Neural crest cell (in vitro differentiated cells): ENCODE measurements around the gene NHLRC4. TPM values are rescaled to one million over a fixed set of nuclear protein-coding genes. Genes with fewer than 3 reads are reported as not detected.
A peak's percentile ranks its signal among the peaks of the same experiment; 100 is the strongest.

Source experiments
- DNase-seq: peaks from one replicate; pipeline ENCODE4 v3.0.0; 2021; ENCODE audit warnings: low read depth, mixed read lengths, low spot score
- H3K27ac Mint-ChIP-seq: one replicate; pipeline ENCODE4 v1.8.0; 2021; ENCODE audit warnings: mild to moderate bottlenecking, mixed read lengths; ENCODE audit not compliant: unreplicated experiment
- H3K27me3 Mint-ChIP-seq: 2 replicates; pipeline ENCODE4 v1.8.0; 2021; ENCODE audit warnings: low read depth, mild to moderate bottlenecking, mixed read lengths
- H3K36me3 Mint-ChIP-seq: 2 replicates; pipeline ENCODE4 v1.8.0; 2021; ENCODE audit warnings: low read depth, mild to moderate bottlenecking, mixed read lengths
- H3K4me1 Mint-ChIP-seq: 2 replicates; pipeline ENCODE4 v1.8.0; 2021; ENCODE audit warnings: mixed read lengths
- H3K4me3 Mint-ChIP-seq: one replicate; pipeline ENCODE4 v1.8.0; 2021; ENCODE audit warnings: mild to moderate bottlenecking, mixed read lengths
- H3K9me3 Mint-ChIP-seq: 2 replicates; pipeline ENCODE4 v1.8.0; 2021; ENCODE audit warnings: mixed read lengths
- total RNA-seq: library from RNA; stranded (reverse); gene quantifications from 2 replicates; pipeline ENCODE4 v1.2.1, GENCODE V29; 2021
- TF ChIP-seq, protein P1 (sequence below): fragments of 200-600 bp; sonication (generic); conservative IDR thresholded peaks from 2 replicates; pipeline ENCODE4 v1.5.0; 2021; ENCODE audit warnings: antibody characterized with exemption, mild to moderate bottlenecking

The NHLRC4 gene
- total RNA-seq, 1 donor from 2014 or later, result 0.86 TPM

GRCh38 chr16:558298-559020 is 8.3 kb upstream of the NHLRC4 start:
- no peak overlapping the region for H3K27ac Mint-ChIP-seq
- peaks cover 10% of the 10 kb centered on the region for H3K4me1 Mint-ChIP-seq
- DNase-seq, result no peak

DNA sequence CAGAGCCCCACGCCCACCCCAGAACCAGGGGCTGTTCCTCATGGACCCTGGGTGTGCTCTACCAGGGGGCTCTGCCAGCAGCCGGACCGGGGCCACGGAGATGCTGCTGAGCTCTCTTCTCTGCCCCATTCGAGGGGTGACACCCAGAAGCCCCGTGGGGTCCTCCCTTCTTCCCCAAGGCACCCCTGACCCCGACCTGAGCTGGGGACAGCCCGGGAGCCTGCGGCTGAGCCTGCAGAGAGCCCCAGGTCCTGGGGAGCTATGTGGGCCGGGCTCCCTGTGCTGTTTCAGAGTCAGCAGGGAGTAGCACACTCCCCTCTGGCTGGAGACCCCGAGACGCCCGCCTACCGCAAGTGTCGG is 7.8 kb upstream of the NHLRC4 start:
- TF ChIP-seq, protein P1, sequence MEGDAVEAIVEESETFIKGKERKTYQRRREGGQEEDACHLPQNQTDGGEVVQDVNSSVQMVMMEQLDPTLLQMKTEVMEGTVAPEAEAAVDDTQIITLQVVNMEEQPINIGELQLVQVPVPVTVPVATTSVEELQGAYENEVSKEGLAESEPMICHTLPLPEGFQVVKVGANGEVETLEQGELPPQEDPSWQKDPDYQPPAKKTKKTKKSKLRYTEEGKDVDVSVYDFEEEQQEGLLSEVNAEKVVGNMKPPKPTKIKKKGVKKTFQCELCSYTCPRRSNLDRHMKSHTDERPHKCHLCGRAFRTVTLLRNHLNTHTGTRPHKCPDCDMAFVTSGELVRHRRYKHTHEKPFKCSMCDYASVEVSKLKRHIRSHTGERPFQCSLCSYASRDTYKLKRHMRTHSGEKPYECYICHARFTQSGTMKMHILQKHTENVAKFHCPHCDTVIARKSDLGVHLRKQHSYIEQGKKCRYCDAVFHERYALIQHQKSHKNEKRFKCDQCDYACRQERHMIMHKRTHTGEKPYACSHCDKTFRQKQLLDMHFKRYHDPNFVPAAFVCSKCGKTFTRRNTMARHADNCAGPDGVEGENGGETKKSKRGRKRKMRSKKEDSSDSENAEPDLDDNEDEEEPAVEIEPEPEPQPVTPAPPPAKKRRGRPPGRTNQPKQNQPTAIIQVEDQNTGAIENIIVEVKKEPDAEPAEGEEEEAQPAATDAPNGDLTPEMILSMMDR, result no peak
- no peak for DNase-seq
- Mint-ChIP-seq H3K4me1 (peaks cover 10% of the 10 kb centered on the region), H3K27ac (no peak overlapping the region), H3K9me3 (no peaks in the 10 kb centered on the region), H3K27me3 (peaks cover 43% of the 10 kb centered on the region), H3K4me3 (no peak overlapping the region), H3K36me3 (no peaks in the 10 kb centered on the region)

More at GRCh38 chr16:558298-559020, 8.3 kb upstream of the NHLRC4 start:
- Mint-ChIP-seq H3K4me3 (peak overlapping the region; percentile 23), H3K36me3 (no peaks in the 10 kb centered on the region), H3K27me3 (peaks cover 43% of the 10 kb centered on the region), H3K9me3 (no peaks in the 10 kb centered on the region)
- TF ChIP-seq, protein P1, result no peak

GRCh38 chr16:559411-560203 is 7.2 kb upstream of the NHLRC4 start:
- no peak overlapping the region for H3K4me3 Mint-ChIP-seq

DNA sequence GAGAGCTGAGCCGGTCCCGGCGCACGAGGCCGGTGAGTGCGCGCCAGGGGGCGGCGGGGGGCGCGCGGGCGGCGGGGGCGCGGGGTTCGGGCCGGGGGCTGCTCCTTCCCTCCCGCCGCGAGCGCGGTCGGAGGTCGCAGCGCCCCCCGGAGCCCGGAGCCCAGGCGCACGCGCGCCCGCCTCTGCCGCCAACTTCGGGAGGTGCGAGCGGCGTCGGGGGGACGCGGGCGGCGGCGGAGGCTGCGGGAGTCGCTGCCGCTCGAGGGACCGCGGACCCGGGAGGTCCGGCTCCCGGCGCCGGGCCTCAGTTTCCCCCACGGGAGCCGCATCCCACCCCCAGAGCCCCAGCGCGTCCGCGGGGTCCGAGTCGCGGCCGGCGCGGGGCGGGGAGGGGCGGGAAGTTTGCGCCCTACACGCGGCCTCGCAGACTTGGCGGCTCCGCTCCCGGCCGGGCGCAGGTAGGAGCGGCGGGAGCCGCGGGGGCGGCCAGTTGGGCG is 6.6 kb upstream of the NHLRC4 start, which contains the start of gene PRR35:
PRR35 (plus strand) TSS at position 191 of the 497 bp plus-strand sequence. CDS start 2,901 bp downstream, outside the sequence.
- peaks cover 4% of the 10 kb centered on the region for H3K4me1 Mint-ChIP-seq
- no peaks in the 10 kb centered on the region for H3K36me3 Mint-ChIP-seq
- no peak within 1 kb of the TSS for H3K27ac Mint-ChIP-seq
- no peak for DNase-seq
- H3K4me3 Mint-ChIP-seq, result no peak within 1 kb of the TSS
- TF ChIP-seq, protein P1, result no peak
- peaks cover 43% of the 10 kb centered on the region for H3K27me3 Mint-ChIP-seq
- no peaks in the 10 kb centered on the region for H3K9me3 Mint-ChIP-seq

More at GRCh38 chr16:559411-560203, 7.2 kb upstream of the NHLRC4 start:
- TF ChIP-seq, protein P1, result no peak
- H3K36me3 Mint-ChIP-seq, result no peaks in the 10 kb centered on the region
- peaks cover 5% of the 10 kb centered on the region for H3K4me1 Mint-ChIP-seq
- DNase-seq, result no peak
- no peaks in the 10 kb centered on the region for H3K9me3 Mint-ChIP-seq
- peaks cover 43% of the 10 kb centered on the region for H3K27me3 Mint-ChIP-seq
- no peak overlapping the region for H3K27ac Mint-ChIP-seq

DNA sequence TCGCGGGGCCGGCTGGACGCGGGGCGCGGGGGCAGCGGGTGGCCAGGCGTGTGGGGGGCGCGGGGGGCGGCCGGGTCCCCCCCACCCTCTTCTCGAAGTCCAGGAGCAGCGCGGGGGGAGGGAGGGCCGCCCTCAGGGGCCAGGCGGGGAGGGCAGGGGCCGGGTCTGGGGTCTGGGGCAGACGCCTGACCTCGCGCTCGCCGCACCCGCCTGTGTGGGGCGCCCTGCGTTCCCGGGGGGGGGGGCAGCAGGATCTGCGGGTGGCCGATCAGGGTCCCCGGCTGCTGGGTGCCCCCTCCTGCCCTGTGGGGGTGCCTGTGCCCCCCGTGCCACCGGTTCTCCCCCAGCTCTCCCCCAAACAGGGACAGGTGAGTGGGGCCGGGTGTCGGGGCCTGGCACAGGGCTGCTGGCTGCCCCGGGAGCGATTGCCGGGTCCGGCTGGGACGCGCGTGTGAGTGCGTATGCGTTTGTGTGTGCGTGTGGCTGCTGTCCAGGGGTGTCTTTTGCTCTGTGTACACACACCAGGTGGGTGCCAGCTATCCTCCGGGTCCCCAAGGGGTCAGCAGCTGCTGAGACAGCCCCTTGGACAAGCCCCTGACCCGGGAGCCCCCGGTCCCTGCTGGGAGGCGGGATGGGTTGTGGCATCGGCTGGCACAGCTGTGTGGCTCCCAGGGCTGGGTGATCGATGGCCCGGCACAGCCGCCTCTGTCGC is 5.9 kb upstream of the NHLRC4 start:
- no peak for DNase-seq
- Mint-ChIP-seq H3K4me1 (peaks cover 4% of the 10 kb centered on the region), H3K27me3 (peaks cover 43% of the 10 kb centered on the region), H3K9me3 (no peaks in the 10 kb centered on the region), H3K4me3 (no peak overlapping the region), H3K36me3 (no peaks in the 10 kb centered on the region), H3K27ac (no peak overlapping the region)
- TF ChIP-seq, protein P1, result no peak
